ENCODE measurements around the gene PPA2. TPM values are rescaled to one million over a fixed set of nuclear protein-coding genes. Genes with fewer than 3 reads are reported as not detected.

PPA2 gene
- total RNA-seq, 1 experiment from 2014 or later: 98.5 TPM

GRCh38 chr4:105462576-105462975, 11.3 kb downstream of the PPA2 start:
- Histone ChIP-seq H3K27ac (ENCODE audit: low read depth, low read length) (no peak overlapping the region), H3K9me3 (ENCODE audit: control insufficient read depth in 1 of 2, insufficient read depth in 1 of 2, low read depth in 1 of 2, low read length in 2 of 2) (no peaks in the 10 kb centered on the region), H3K4me3 (replicated peaks in 1 of 2; ENCODE audit: low read depth in 1 of 2, low read length in 2 of 2) (no peak overlapping the region), H3K4me1 (ENCODE audit: control insufficient read depth in 1 of 2, insufficient read depth in 2 of 2, low read length in 2 of 2) (no peaks in the 10 kb centered on the region), H3K27me3 (ENCODE audit: insufficient read depth, low read length) (no peaks in the 10 kb centered on the region), H3K4me2 (ENCODE audit: low read length) (no peak overlapping the region), H3K9ac (ENCODE audit: low read length) (no peak overlapping the region), H2AFZ (ENCODE audit: low read depth, low read length, poor library complexity, severe bottlenecking) (no peak overlapping the region), H4K20me1 (ENCODE audit: insufficient read depth) (no peaks in the 10 kb centered on the region), H3K79me2 (ENCODE audit: insufficient read depth, low read length) (peaks cover 30% of the 10 kb centered on the region), H3K36me3 (ENCODE audit: control insufficient read depth in 1 of 2, insufficient read depth in 2 of 2, low read length in 2 of 2) (peaks cover 0 to 7% of the 10 kb centered on the region in 2 experiments; a peak in 1 of 4 replicates), H3K9me2 (ENCODE audit: insufficient read depth) (no peaks in the 10 kb centered on the region)
- no peak for ATAC-seq
- BruUV-seq (replicated peaks): no TSS peak
- TF ChIP-seq TCF7L2 (IDR thresholded peaks at IDR 0.05; ENCODE audit: borderline replicate concordance, extremely low read depth, insufficient read depth, insufficient read length) (no peak), ZFX (IDR thresholded peaks at IDR 0.05) (no peak), SIN3A (IDR thresholded peaks at IDR 0.05; ENCODE audit: low read depth) (no peak)
- intact Hi-C loops (cut with micrococcal nuclease): no loop called here
- POLR2A ChIA-PET: no interaction called here
- CTCF ChIA-PET: no interaction called here
- RAD21 ChIA-PET (ENCODE audit: low non-redundant PET in 1 of 2, low total read pairs in 2 of 2, uncharacterized antibody in 2 of 2, unreplicated experiment in 2 of 2): interaction anchor here in 1 of 2 experiments (0.7 kb wide), 1 partner anchor 247 kb away, joined by 3 read pairs; no protein-coding TSS in a partner anchor
- DNase-seq (ENCODE audit: low read depth, low spot score): no peak

- CTCF ChIA-PET: no interaction called here
- Histone ChIP-seq H4K20me1 (ENCODE audit: insufficient read depth) (no peaks in the 10 kb centered on the region), H3K4me2 (ENCODE audit: low read length) (no peak overlapping the region), H3K9ac (ENCODE audit: low read length) (no peak overlapping the region), H3K9me2 (ENCODE audit: insufficient read depth) (no peaks in the 10 kb centered on the region), H3K4me3 (replicated peaks in 1 of 2; ENCODE audit: low read depth in 1 of 2, low read length in 2 of 2) (no peak overlapping the region), H3K27me3 (ENCODE audit: insufficient read depth, low read length) (no peaks in the 10 kb centered on the region), H3K27ac (ENCODE audit: low read depth, low read length) (no peak overlapping the region), H3K79me2 (ENCODE audit: insufficient read depth, low read length) (peaks cover 22% of the 10 kb centered on the region), H3K4me1 (ENCODE audit: control insufficient read depth in 1 of 2, insufficient read depth in 2 of 2, low read length in 2 of 2) (no peaks in the 10 kb centered on the region), H2AFZ (ENCODE audit: low read depth, low read length, poor library complexity, severe bottlenecking) (no peak overlapping the region), H3K9me3 (ENCODE audit: control insufficient read depth in 1 of 2, insufficient read depth in 1 of 2, low read depth in 1 of 2, low read length in 2 of 2) (no peaks in the 10 kb centered on the region), H3K36me3 (ENCODE audit: control insufficient read depth in 1 of 2, insufficient read depth in 2 of 2, low read length in 2 of 2) (0 out of 4 replicates have a peak, but pooled peaks cover 0 to 3% of the 10 kb centered on the region in 2 experiments)
- intact Hi-C loops (cut with micrococcal nuclease): no loop called here
- no peak for TF ChIP-seq ZFX (IDR thresholded peaks at IDR 0.05)
- no peak for TF ChIP-seq ATF3 (IDR thresholded peaks at IDR 0.05)
- no peak for TF ChIP-seq EGR1 (IDR thresholded peaks at IDR 0.05; ENCODE audit: low read depth)
- TF ChIP-seq POLR2AphosphoS5 (IDR thresholded peaks at IDR 0.05; ENCODE audit: low read depth, low read length): no peak
- TF ChIP-seq CBX3 (IDR thresholded peaks at IDR 0.05; ENCODE audit: low read depth): no peak
- no peak for TF ChIP-seq SIN3A (IDR thresholded peaks at IDR 0.05; ENCODE audit: low read depth)
- no peak for TF ChIP-seq TCF7L2 (IDR thresholded peaks at IDR 0.05; ENCODE audit: borderline replicate concordance, extremely low read depth, insufficient read depth, insufficient read length)
- TF ChIP-seq POLR2A (IDR thresholded peaks at IDR 0.05; ENCODE audit: borderline replicate concordance, extremely low read depth, insufficient read depth, insufficient read length): no peak
- no peak for TF ChIP-seq FOSL1 (IDR thresholded peaks at IDR 0.05; ENCODE audit: low read depth)
- no peak for TF ChIP-seq YY1 (IDR thresholded peaks at IDR 0.05; ENCODE audit: extremely low read depth, insufficient replicate concordance, low read depth, low read length)
- TF ChIP-seq CEBPB (IDR thresholded peaks at IDR 0.05; ENCODE audit: low read depth): no peak
- TF ChIP-seq CTCF (IDR thresholded peaks at IDR 0.05 in 2 of 3, conservative IDR thresholded peaks at IDR 0.05 in 1 of 3; ENCODE audit: borderline replicate concordance in 1 of 3, insufficient read depth in 1 of 3, low read depth in 2 of 3, low read length in 2 of 3): no peak
- no peak for TF ChIP-seq JUND (IDR thresholded peaks at IDR 0.05)
- TF ChIP-seq SP1 (IDR thresholded peaks at IDR 0.05; ENCODE audit: low read depth): no peak
- TF ChIP-seq MAX (IDR thresholded peaks at IDR 0.05): no peak
- no peak for TF ChIP-seq EZH2 (IDR thresholded peaks at IDR 0.05)
- RAD21 ChIA-PET (ENCODE audit: low non-redundant PET in 1 of 2, low total read pairs in 2 of 2, uncharacterized antibody in 2 of 2, unreplicated experiment in 2 of 2): interaction anchor here in 1 of 2 experiments (0.7 kb wide), 1 partner anchor 248 kb away, joined by 3 read pairs; no protein-coding TSS in a partner anchor
- no peak for ATAC-seq
- BruUV-seq (replicated peaks): no TSS peak
- POLR2A ChIA-PET: no interaction called here
- DNase-seq (ENCODE audit: low read depth, low spot score): no peak
Observed at GRCh38 chr4:105461621-105462382, 12.1 kb downstream of the PPA2 start.

Measured in HCT116 (cell line).